WTC11 (cell line): ENCODE results near the gene AVL9. TPM values are rescaled to one million over a fixed set of nuclear protein-coding genes. Genes with fewer than 3 reads are reported as not detected.

Experiments
- ATAC-seq: fragments of 200-7000 bp; cut with Tn5 transposase; 2 replicates; pipeline ENCODE4 v1.10.0; 2021; ENCODE audit warnings: mild to moderate bottlenecking, moderate library complexity
- CTCF ChIA-PET: fragments of 300-600 bp; sonication (Branson Sonifier 250); formaldehyde crosslinking; loops from one replicate; lab custom pipeline; 2021; ENCODE audit warnings: antibody characterized with exemption; lab: Charles Lee
- POLR2A ChIA-PET: fragments of 350-600 bp; sonication (Branson Sonifier 250); formaldehyde crosslinking; loops from one replicate; lab custom pipeline; 2021; ENCODE audit warnings: antibody characterized with exemption; lab: Charles Lee
- DNase-seq: peaks from one replicate; pipeline ENCODE4 v3.0.0; 2021; ENCODE audit warnings: low spot score
- H3K27ac Mint-ChIP-seq: 2 replicates; pipeline ENCODE4 v1.8.0; 2021; ENCODE audit warnings: mixed read lengths
- H3K27me3 Mint-ChIP-seq: 2 replicates; pipeline ENCODE4 v1.8.0; 2021; ENCODE audit warnings: low read depth, mild to moderate bottlenecking, moderate library complexity, mixed read lengths
- H3K36me3 Mint-ChIP-seq: 2 replicates; pipeline ENCODE4 v1.8.0; 2021; ENCODE audit warnings: mixed read lengths
- H3K4me1 Mint-ChIP-seq: 2 replicates; pipeline ENCODE4 v1.8.0; 2022; ENCODE audit warnings: mixed read lengths
- H3K4me3 Mint-ChIP-seq: 2 replicates; pipeline ENCODE4 v1.8.0; 2021; ENCODE audit warnings: mild to moderate bottlenecking, moderate library complexity, mixed read lengths
- H3K9me3 Mint-ChIP-seq: 2 replicates; pipeline ENCODE4 v1.8.0; 2021; ENCODE audit warnings: mixed read lengths
- CBFB ChIP-seq: sonication (generic); formaldehyde crosslinking; IDR thresholded peaks from 2 replicates; pipeline ENCODE4 v1.8.1; 2022; ENCODE audit warnings: mild to moderate bottlenecking, low read depth, missing genetic modification reagents
- CTCF ChIP-seq: fragments of 200-600 bp; IDR thresholded peaks from 2 replicates; pipeline ENCODE4 v1.8.0; 2022; ENCODE audit warnings: antibody characterized with exemption
- FOXJ3 ChIP-seq: sonication (generic); formaldehyde crosslinking; IDR thresholded peaks from 2 replicates; pipeline ENCODE4 v1.9.0; 2021; ENCODE audit warnings: missing genetic modification reagents, mild to moderate bottlenecking, borderline replicate concordance
- FOXK1 ChIP-seq: sonication (generic); formaldehyde crosslinking; IDR thresholded peaks from 2 replicates; pipeline ENCODE4 v1.8.0; 2022; ENCODE audit warnings: mild to moderate bottlenecking, moderate library complexity, missing genetic modification reagents
- IRF2 ChIP-seq: sonication (generic); formaldehyde crosslinking; IDR thresholded peaks from 2 replicates; pipeline ENCODE4 v1.8.0; 2022; ENCODE audit warnings: low read depth, missing genetic modification reagents, borderline replicate concordance
- JAZF1 ChIP-seq: fragments of 250-450 bp; sonication (Bioruptor Pico); IDR thresholded peaks from 2 replicates; pipeline ENCODE4 v1.9.0; 2021; ENCODE audit warnings: moderate library complexity, mild to moderate bottlenecking, inconsistent platforms
- JUN ChIP-seq: sonication (generic); formaldehyde crosslinking; IDR thresholded peaks from 2 replicates; pipeline ENCODE4 v1.8.0; 2023; ENCODE audit warnings: mild to moderate bottlenecking, missing genetic modification reagents
- KAT7 ChIP-seq: sonication (generic); formaldehyde crosslinking; IDR thresholded peaks from 2 replicates; pipeline ENCODE4 v1.8.1; 2023; ENCODE audit warnings: missing genetic modification reagents, mild to moderate bottlenecking, borderline replicate concordance
- MYBL2 ChIP-seq: sonication (generic); formaldehyde crosslinking; IDR thresholded peaks from 2 replicates; pipeline ENCODE4 v1.8.1; 2023; ENCODE audit warnings: mild to moderate bottlenecking, moderate library complexity, missing genetic modification reagents
- NFYB ChIP-seq: sonication (generic); formaldehyde crosslinking; conservative IDR thresholded peaks from 2 replicates; pipeline ENCODE4 v1.8.0; 2022; ENCODE audit warnings: low read depth, missing genetic modification reagents
- NR2C2 ChIP-seq: sonication (generic); formaldehyde crosslinking; IDR thresholded peaks from 2 replicates; pipeline ENCODE4 v1.8.0; 2022; ENCODE audit warnings: mild to moderate bottlenecking, missing genetic modification reagents
- PREB ChIP-seq: sonication (generic); formaldehyde crosslinking; IDR thresholded peaks from 2 replicates; pipeline ENCODE4 v1.8.1; 2022; ENCODE audit warnings: mild to moderate bottlenecking, missing genetic modification reagents, moderate library complexity, borderline replicate concordance
- SMAD3 ChIP-seq: sonication (generic); formaldehyde crosslinking; IDR thresholded peaks from 2 replicates; pipeline ENCODE4 v1.8.0; 2022; ENCODE audit warnings: missing genetic modification reagents, mild to moderate bottlenecking, borderline replicate concordance
- TEAD4 ChIP-seq: sonication (generic); formaldehyde crosslinking; IDR thresholded peaks from 2 replicates; pipeline ENCODE4 v1.8.0; 2022; ENCODE audit warnings: mild to moderate bottlenecking, missing genetic modification reagents
- ZBTB21 ChIP-seq: sonication (generic); formaldehyde crosslinking; IDR thresholded peaks from 2 replicates; pipeline ENCODE4 v1.8.1; 2023; ENCODE audit warnings: mild to moderate bottlenecking, missing genetic modification reagents, borderline replicate concordance
- ZBTB43 ChIP-seq: sonication (generic); formaldehyde crosslinking; IDR thresholded peaks from 2 replicates; pipeline ENCODE4 v1.8.1; 2023; ENCODE audit warnings: mild to moderate bottlenecking, missing genetic modification reagents
- ZSCAN18 ChIP-seq: fragments of 250-450 bp; sonication (Bioruptor Pico); IDR thresholded peaks from 2 replicates; pipeline ENCODE4 v2.1.2; 2022; ENCODE audit warnings: mild to moderate bottlenecking, moderate library complexity
- total RNA-seq: library from RNA; stranded (reverse); gene quantifications from 3 replicates; pipeline ENCODE4 v1.2.3, GENCODE V29; 2021
- TF ChIP-seq, protein P1 (sequence below): sonication (generic); formaldehyde crosslinking; IDR thresholded peaks from 2 replicates; pipeline ENCODE4 v1.8.0; 2023; ENCODE audit warnings: missing genetic modification reagents, mild to moderate bottlenecking, borderline replicate concordance
- TF ChIP-seq, protein P2 (sequence below): fragments of 250-450 bp; sonication (Bioruptor Pico); IDR thresholded peaks from 2 replicates; pipeline ENCODE4 v1.9.0; 2021; ENCODE audit warnings: mild to moderate bottlenecking

The AVL9 gene
- total RNA-seq, 1 experiment from 2014 or later = 55.6 TPM

DNA sequence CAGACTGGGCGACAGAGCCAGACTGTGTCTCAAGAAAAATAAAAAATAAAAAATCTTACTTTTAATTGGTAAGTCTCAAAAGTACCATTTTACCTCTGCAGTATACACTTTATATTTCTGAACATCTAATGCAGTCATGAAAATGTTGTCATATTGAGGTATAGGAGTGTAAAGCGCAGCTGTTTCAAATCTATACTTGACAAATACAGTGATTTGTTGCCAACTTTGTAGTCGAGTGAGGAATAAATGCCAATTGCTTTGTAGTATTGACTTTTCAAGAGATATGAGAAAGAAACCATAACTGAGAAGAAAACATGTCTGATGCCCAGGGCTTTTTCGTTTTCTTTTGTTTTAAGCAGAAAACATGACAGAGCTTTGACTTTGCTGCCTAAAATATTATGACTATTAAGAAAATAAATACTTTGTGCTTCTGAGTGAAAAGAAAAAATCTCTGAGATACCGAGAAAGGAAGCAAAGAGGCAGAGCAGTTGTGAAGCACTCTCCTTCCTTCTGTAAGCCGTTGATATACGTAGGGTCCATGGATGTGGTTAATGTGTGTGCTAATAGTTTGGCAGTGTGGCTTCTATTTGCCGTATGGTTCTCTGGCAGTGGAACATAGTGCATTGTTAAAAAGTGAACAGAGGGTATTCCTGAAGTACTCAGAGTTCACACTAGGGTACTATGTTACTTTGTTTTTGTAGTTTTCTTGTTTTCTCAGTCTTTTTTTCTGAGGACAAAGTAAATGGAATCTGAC, 38.2 kb downstream of the AVL9 start:
- ATAC-seq (no peak), DNase-seq (no peak)
- Mint-ChIP-seq H3K4me3 (no peak overlapping the region), H3K4me1 (peaks cover 52% of the 10 kb centered on the region), H3K36me3 (no peaks in the 10 kb centered on the region), H3K27ac (peak overlapping the region; percentile 47), H3K9me3 (no peaks in the 10 kb centered on the region), H3K27me3 (no peaks in the 10 kb centered on the region)
- CTCF ChIA-PET = no interaction called here
- POLR2A ChIA-PET = no interaction called here
- TF ChIP-seq JUN (CRISPR knock-in tag) = no peak
- TF ChIP-seq MYBL2 = no peak
- TF ChIP-seq SMAD3 (CRISPR knock-in tag) = no peak
- TF ChIP-seq CTCF = no peak
- no peak for TF ChIP-seq NFYB (CRISPR knock-in tag)
- no peak for TF ChIP-seq ZSCAN18
- TF ChIP-seq IRF2 = no peak
- no peak for TF ChIP-seq ZBTB43
- no peak for TF ChIP-seq JAZF1 (CRISPR knock-in tag)
- TF ChIP-seq, protein P1, sequence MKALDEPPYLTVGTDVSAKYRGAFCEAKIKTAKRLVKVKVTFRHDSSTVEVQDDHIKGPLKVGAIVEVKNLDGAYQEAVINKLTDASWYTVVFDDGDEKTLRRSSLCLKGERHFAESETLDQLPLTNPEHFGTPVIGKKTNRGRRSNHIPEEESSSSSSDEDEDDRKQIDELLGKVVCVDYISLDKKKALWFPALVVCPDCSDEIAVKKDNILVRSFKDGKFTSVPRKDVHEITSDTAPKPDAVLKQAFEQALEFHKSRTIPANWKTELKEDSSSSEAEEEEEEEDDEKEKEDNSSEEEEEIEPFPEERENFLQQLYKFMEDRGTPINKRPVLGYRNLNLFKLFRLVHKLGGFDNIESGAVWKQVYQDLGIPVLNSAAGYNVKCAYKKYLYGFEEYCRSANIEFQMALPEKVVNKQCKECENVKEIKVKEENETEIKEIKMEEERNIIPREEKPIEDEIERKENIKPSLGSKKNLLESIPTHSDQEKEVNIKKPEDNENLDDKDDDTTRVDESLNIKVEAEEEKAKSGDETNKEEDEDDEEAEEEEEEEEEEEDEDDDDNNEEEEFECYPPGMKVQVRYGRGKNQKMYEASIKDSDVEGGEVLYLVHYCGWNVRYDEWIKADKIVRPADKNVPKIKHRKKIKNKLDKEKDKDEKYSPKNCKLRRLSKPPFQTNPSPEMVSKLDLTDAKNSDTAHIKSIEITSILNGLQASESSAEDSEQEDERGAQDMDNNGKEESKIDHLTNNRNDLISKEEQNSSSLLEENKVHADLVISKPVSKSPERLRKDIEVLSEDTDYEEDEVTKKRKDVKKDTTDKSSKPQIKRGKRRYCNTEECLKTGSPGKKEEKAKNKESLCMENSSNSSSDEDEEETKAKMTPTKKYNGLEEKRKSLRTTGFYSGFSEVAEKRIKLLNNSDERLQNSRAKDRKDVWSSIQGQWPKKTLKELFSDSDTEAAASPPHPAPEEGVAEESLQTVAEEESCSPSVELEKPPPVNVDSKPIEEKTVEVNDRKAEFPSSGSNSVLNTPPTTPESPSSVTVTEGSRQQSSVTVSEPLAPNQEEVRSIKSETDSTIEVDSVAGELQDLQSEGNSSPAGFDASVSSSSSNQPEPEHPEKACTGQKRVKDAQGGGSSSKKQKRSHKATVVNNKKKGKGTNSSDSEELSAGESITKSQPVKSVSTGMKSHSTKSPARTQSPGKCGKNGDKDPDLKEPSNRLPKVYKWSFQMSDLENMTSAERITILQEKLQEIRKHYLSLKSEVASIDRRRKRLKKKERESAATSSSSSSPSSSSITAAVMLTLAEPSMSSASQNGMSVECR (CRISPR knock-in tag) = no peak
- no peak for TF ChIP-seq NR2C2 (CRISPR knock-in tag)
- TF ChIP-seq, protein P2, sequence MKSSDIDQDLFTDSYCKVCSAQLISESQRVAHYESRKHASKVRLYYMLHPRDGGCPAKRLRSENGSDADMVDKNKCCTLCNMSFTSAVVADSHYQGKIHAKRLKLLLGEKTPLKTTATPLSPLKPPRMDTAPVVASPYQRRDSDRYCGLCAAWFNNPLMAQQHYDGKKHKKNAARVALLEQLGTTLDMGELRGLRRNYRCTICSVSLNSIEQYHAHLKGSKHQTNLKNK (CRISPR knock-in tag) = no peak
- no peak for TF ChIP-seq KAT7 (CRISPR knock-in tag)

GRCh38 chr7:32535162-32535702, 39.9 kb downstream of the AVL9 start:
- CTCF ChIA-PET = no interaction called here
- DNase-seq = no peak
- no peaks in the 10 kb centered on the region for H3K9me3 Mint-ChIP-seq
- POLR2A ChIA-PET = no interaction called here
- H3K27me3 Mint-ChIP-seq = no peaks in the 10 kb centered on the region
- H3K27ac Mint-ChIP-seq = no peak overlapping the region
- no peak for TF ChIP-seq PREB (CRISPR knock-in tag)
- TF ChIP-seq CBFB (CRISPR knock-in tag) = no peak
- no peak for TF ChIP-seq FOXJ3 (CRISPR knock-in tag)
- TF ChIP-seq ZBTB21 (CRISPR knock-in tag) = no peak
- TF ChIP-seq FOXK1 = no peak
- no peak for TF ChIP-seq TEAD4 (CRISPR knock-in tag)
- H3K4me3 Mint-ChIP-seq = no peak overlapping the region
- H3K4me1 Mint-ChIP-seq = peaks cover 44% of the 10 kb centered on the region
- H3K36me3 Mint-ChIP-seq = no peaks in the 10 kb centered on the region
- no peak for ATAC-seq
